Mesendoderm (in vitro differentiated cells): ENCODE measurements around the gene LYRM4.
A peak's percentile ranks its signal among the peaks of the same experiment; 100 is the strongest.
"Not testable (repeated sequence)": the region's sequence is repeated elsewhere in the genome, so short reads cannot be mapped to it uniquely, and the experiment has no call there.

Experiments
- DNase-seq: peaks from one replicate; pipeline ENCODE4 v3.0.0; 2013
- H2AK5ac ChIP-seq: 2 replicates; pipeline ENCODE4 v1.6.1; 2013; ENCODE audit warnings: low read length, inconsistent platforms
- H2BK120ac ChIP-seq: 2 replicates; pipeline ENCODE4 v1.6.1; 2013; ENCODE audit warnings: low read depth, mild to moderate bottlenecking, low read length, moderate library complexity, mixed read lengths
- H2BK15ac ChIP-seq: replicated peaks from 2 replicates; pipeline ENCODE4 v1.6.1; 2013; ENCODE audit warnings: low read depth, mild to moderate bottlenecking, moderate library complexity
- H2BK5ac ChIP-seq: 2 replicates; pipeline ENCODE4 v1.6.1; 2013; ENCODE audit warnings: low read length, inconsistent platforms
- H3K18ac ChIP-seq: 2 replicates; pipeline ENCODE4 v1.6.1; 2013; ENCODE audit warnings: mild to moderate bottlenecking, low read length, mixed read lengths
- H3K23ac ChIP-seq: one replicate; pipeline ENCODE4 v1.6.1; 2013; ENCODE audit warnings: low read length
- H3K27ac ChIP-seq: 2 replicates; pipeline ENCODE4 v1.5.1; 2013; ENCODE audit warnings: low read depth, mild to moderate bottlenecking, inconsistent platforms, low read length, moderate library complexity
- H3K27me3 ChIP-seq: 2 replicates; pipeline ENCODE4 v1.6.1; 2013; ENCODE audit warnings: low read length, control low read depth, mild to moderate bottlenecking, inconsistent platforms; ENCODE audit not compliant: insufficient read depth, poor library complexity
- H3K36me3 ChIP-seq: 2 replicates; pipeline ENCODE4 v1.6.1; 2013; ENCODE audit warnings: low read length, inconsistent platforms; ENCODE audit not compliant: control insufficient read depth, insufficient read depth
- H3K4ac ChIP-seq: one replicate; pipeline ENCODE4 v1.6.1; 2013; ENCODE audit warnings: low read depth, mild to moderate bottlenecking, low read length, moderate library complexity
- H3K4me1 ChIP-seq: 2 replicates; pipeline ENCODE4 v1.6.1; 2013; ENCODE audit warnings: low read depth, low read length, inconsistent platforms; ENCODE audit not compliant: control insufficient read depth
- H3K4me2 ChIP-seq: 2 replicates; pipeline ENCODE4 v1.6.1; 2013; ENCODE audit warnings: low read length
- H3K4me3 ChIP-seq: 2 replicates; pipeline ENCODE4 v1.5.1; 2013; ENCODE audit warnings: mild to moderate bottlenecking, low read length
- H3K56ac ChIP-seq: one replicate; pipeline ENCODE4 v1.6.1; 2013; ENCODE audit warnings: low read length
- H3K79me1 ChIP-seq: 2 replicates; pipeline ENCODE4 v1.6.1; 2013; ENCODE audit warnings: low read length, inconsistent platforms
- H3K79me2 ChIP-seq: 2 replicates; pipeline ENCODE4 v1.6.1; 2013; ENCODE audit warnings: mild to moderate bottlenecking, low read length; ENCODE audit not compliant: control insufficient read depth, insufficient read depth
- H3K9ac ChIP-seq: 2 replicates; pipeline ENCODE4 v1.6.1; 2013; ENCODE audit warnings: low read length, inconsistent platforms
- H4K5ac ChIP-seq: one replicate; pipeline ENCODE4 v1.6.1; 2013; ENCODE audit warnings: low read length
- H4K8ac ChIP-seq: one replicate; pipeline ENCODE4 v1.6.1; 2013; ENCODE audit warnings: low read depth, mild to moderate bottlenecking, control low read depth, low read length, moderate library complexity
- WGBS: extraction: QIAGEN DNeasy Blood & Tissue Kit; methylation state at CpG from one replicate; pipeline ENCODE4 v1.1.7; 2013; ENCODE audit warnings: low lambda C conversion rate, missing lambda C conversion rate; ENCODE audit not compliant: insufficient coverage; ENCODE audit errors: extremely low coverage; 5-methylcytosine and 5-hydroxymethylcytosine counted together
- small RNA-seq: library from polyadenylated mRNA; stranded (forward); fragments of <200 nt; extraction: miRNeasy Mini kit (QIAGEN cat#:217004); gene quantifications from one replicate; pipeline ENCODE3, GENCODE V24; 2013; ENCODE audit not compliant: insufficient read depth

LYRM4 gene

GRCh38 chr6:5063617-5064016 is 197.1 kb downstream of the LYRM4 start:
- H4K5ac ChIP-seq, result no peak overlapping the region
- no peak overlapping the region for H3K56ac ChIP-seq
- H3K18ac ChIP-seq, result no peak overlapping the region
- H3K4me1 ChIP-seq, result no peaks in the 10 kb centered on the region
- no peaks in the 10 kb centered on the region for H3K36me3 ChIP-seq
- no peak overlapping the region for H2BK5ac ChIP-seq
- H3K79me1 ChIP-seq, result no peaks in the 10 kb centered on the region
- no peak overlapping the region for H3K4me3 ChIP-seq
- no peak overlapping the region for H3K9ac ChIP-seq
- DNase-seq, result no peak
- H3K27me3 ChIP-seq, result no peaks in the 10 kb centered on the region
- H4K8ac ChIP-seq, result no peak overlapping the region
- H3K23ac ChIP-seq, result no peak overlapping the region
- no peak overlapping the region for H2BK120ac ChIP-seq
- H3K79me2 ChIP-seq, result no peaks in the 10 kb centered on the region
- H2AK5ac ChIP-seq, result no peak overlapping the region
- WGBS, result no CpG with 5 or more reads among the region's 8 CpGs
- no peak overlapping the region for H2BK15ac ChIP-seq
- no peak overlapping the region for H3K4me2 ChIP-seq
- H3K27ac ChIP-seq, result no peak overlapping the region
- no peak overlapping the region for H3K4ac ChIP-seq

GRCh38 chr6:5061152-5061551 is 199.6 kb downstream of the LYRM4 start:
- no peak overlapping the region for H4K8ac ChIP-seq
- no peaks in the 10 kb centered on the region for H3K79me2 ChIP-seq
- H3K79me1 ChIP-seq, result no peaks in the 10 kb centered on the region
- H3K4me1 ChIP-seq, result no peaks in the 10 kb centered on the region
- no peak overlapping the region for H3K9ac ChIP-seq
- H3K27me3 ChIP-seq, result no peaks in the 10 kb centered on the region
- no peak for DNase-seq
- no peak overlapping the region for H3K18ac ChIP-seq
- no peaks in the 10 kb centered on the region for H3K36me3 ChIP-seq
- WGBS, result no CpG with 5 or more reads among the region's 3 CpGs
- H2BK5ac ChIP-seq, result no peak overlapping the region
- no peak overlapping the region for H2BK15ac ChIP-seq
- H2BK120ac ChIP-seq, result no peak overlapping the region
- no peak overlapping the region for H2AK5ac ChIP-seq
- H3K4ac ChIP-seq, result no peak overlapping the region
- H4K5ac ChIP-seq, result no peak overlapping the region
- no peak overlapping the region for H3K4me2 ChIP-seq
- H3K23ac ChIP-seq, result no peak overlapping the region
- no peak overlapping the region for H3K4me3 ChIP-seq
- no peak overlapping the region for H3K27ac ChIP-seq
- H3K56ac ChIP-seq, result no peak overlapping the region

- not testable (repeated sequence) for H3K4ac ChIP-seq, H3K9ac ChIP-seq, H3K23ac ChIP-seq, DNase-seq, H3K27me3 ChIP-seq, H3K36me3 ChIP-seq, H3K27ac ChIP-seq, H2BK120ac ChIP-seq, H3K79me1 ChIP-seq, H2BK15ac ChIP-seq, H4K8ac ChIP-seq, H3K56ac ChIP-seq, H3K4me3 ChIP-seq, H3K79me2 ChIP-seq, H3K4me1 ChIP-seq, H3K4me2 ChIP-seq, H4K5ac ChIP-seq, H2BK5ac ChIP-seq, H2AK5ac ChIP-seq, H3K18ac ChIP-seq
- WGBS, result no CpG with 5 or more reads among the region's 9 CpGs
Measured at GRCh38 chr6:5060439-5060838, 200.3 kb downstream of the LYRM4 start.

- Histone ChIP-seq H3K23ac (no peak overlapping the region), H3K27ac (no peak overlapping the region), H3K79me1 (no peaks in the 10 kb centered on the region), H2BK120ac (no peak overlapping the region), H3K4me1 (no peaks in the 10 kb centered on the region), H2BK15ac (no peak overlapping the region), H3K4me2 (no peak overlapping the region), H3K56ac (no peak overlapping the region), H3K27me3 (no peaks in the 10 kb centered on the region), H3K79me2 (no peaks in the 10 kb centered on the region), H3K9ac (no peak overlapping the region), H4K8ac (no peak overlapping the region), H3K36me3 (no peaks in the 10 kb centered on the region), H2BK5ac (no peak overlapping the region), H2AK5ac (no peak overlapping the region), H4K5ac (no peak overlapping the region), H3K18ac (no peak overlapping the region), H3K4ac (no peak overlapping the region), H3K4me3 (no peak overlapping the region)
- no peak for DNase-seq
- WGBS, result no CpG with 5 or more reads among the region's 11 CpGs
Measured at GRCh38 chr6:5059036-5059896, 201.5 kb downstream of the LYRM4 start.

Small RNA genes within 50 kb of the gene (small RNA-seq; reads per million reads assigned to genes)
- 41.5 reads per million, percentile 94 among the genes with 10 or more reads in this experiment for gene MIR3691
